ENCODE measurements around the gene PSPN.

The PSPN gene, protein sequence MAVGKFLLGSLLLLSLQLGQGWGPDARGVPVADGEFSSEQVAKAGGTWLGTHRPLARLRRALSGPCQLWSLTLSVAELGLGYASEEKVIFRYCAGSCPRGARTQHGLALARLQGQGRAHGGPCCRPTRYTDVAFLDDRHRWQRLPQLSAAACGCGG

DNA sequence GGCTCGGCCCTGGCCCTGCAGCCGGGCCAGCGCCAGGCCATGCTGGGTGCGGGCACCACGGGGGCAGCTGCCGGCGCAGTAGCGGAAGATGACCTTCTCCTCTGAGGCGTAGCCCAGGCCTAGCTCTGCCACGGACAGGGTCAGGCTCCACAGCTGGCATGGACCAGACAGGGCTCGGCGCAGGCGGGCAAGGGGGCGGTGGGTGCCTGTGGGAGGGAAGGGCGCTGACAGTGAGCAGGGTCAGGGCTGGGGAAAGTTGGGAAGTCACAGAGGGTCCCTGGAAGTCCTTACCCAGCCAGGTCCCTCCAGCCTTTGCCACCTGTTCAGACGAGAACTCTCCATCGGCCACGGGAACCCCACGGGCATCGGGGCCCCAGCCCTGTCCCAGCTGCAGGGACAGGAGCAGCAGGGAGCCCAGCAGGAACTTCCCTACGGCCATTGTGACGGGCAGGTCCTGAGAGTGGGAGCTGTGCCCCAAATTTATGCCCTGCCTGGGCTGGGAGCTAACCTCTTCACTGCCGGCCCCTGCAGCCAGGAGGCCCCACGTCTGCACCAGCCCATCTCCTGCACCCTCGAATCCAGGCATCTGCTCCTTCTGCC is at the start of gene PSPN:
PSPN (minus strand) TSS at position 523 of the 600 bp plus-strand sequence; CDS start at position 439, 84 bp downstream.
- no peak for DNase-seq

DNA sequence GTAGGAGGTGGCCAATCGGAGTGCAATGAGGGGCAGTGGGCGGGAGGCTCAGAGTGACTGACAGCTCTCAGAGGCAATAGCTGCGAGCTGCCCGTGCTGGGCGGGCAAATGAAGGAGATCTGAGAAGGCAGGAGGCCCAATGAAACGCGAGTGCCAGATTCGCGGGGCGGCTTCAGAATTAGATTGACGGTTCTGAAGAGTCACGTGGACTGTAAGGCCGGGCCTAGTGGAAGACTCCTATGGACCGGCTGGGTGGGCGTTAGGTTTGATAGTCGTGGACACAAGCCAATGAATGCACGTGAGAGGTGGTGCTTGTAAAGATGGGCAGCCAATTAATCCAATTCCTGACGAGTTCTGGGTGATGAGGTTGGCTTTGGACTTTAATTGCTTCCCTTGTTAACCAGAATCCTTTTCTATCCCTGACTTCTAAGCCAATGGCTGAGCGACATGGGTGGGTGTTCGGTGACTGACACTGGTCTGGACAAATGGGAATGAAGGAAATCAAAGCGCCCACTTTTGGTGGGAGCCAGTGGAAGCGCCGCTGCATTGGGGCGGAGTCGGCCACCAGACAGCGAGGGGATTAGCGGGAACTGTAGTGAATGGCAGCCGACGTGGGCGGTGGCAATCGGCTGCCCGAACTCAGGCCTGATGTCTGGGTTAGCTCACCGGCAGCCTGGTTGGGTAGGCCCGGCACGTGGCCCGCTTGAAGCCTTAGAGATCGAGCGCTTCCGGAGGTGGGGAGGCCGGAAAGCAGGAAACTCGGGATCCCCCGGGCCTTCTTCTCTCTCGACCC is 49.4 kb upstream of the PSPN start:
- peak; percentile 100 for DNase-seq

DNA sequence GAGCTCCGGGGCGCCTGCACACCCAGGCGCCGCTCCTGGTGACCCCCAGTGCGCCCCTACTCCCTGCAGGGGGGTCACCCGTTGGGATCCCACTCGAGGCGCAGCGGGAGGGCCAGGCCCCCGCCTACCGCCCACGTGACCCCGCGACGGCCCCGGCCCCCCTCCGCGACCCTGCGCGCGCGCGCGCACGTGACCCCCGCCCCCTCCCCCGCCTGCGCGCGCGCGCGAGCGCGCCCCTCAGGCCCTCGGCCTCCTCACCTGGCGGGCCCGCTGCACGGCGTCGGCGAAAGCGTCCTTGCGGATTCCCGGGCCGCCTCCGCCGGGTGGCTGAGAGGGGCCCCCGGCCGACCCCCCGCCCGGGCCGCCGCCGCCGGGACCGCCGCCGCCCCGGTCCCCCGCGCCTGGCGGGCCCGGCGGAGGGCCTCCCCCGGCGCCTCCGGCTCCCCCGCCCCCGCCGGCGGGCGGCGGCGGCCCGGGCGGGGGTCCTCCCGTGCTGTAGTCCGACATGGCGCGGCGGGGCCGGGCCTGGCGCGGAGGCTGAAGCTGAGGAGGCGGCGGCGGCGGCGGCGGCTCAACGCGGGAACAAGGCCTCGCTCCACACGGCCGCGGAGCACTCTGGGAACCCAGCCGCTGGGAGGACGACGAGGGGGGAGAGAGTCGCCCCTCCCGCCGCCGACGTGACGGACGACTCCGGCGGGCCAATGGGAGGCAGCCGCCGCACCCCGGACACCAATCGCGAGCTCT is 48.6 kb upstream of the PSPN start, which contains the start of gene KHSRP:
KHSRP (minus strand) TSS at position 617 of the 744 bp plus-strand sequence; CDS start at position 507, 110 bp downstream.
- DNase-seq: no peak

DNA sequence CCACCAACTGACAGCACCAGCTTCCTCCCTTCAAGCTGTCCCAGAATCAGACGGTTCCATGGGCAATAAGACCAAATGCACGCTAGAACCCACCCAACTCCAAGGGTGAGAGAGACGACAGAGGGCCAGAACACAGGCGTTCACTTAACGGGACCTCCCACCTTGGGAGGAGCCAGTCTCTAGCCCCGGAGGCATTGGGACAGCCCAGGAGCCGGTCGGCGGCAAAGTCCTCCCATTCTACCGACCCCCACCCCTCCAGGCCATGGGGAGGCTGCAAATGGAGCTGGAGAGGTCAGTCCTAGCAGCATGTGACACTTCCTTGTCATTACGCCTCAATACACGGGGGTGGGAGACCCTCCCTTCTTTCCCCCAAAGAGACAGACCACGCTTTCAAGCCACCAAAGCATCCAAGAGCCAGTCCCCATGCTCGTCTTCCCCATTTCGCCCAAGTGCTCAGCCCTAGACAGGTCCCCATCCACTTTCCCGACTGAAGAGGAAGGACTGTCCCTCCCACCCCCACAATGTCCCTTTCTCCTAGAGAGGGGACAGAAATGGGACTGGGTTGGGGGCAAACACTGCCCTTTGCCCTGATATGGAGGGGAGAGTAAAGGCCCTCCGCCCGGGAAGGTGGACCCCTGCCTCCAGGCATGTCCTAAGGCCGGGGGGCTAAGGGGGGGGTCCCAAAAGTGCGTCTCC is 47.9 kb upstream of the PSPN start:
- no peak for DNase-seq

DNA sequence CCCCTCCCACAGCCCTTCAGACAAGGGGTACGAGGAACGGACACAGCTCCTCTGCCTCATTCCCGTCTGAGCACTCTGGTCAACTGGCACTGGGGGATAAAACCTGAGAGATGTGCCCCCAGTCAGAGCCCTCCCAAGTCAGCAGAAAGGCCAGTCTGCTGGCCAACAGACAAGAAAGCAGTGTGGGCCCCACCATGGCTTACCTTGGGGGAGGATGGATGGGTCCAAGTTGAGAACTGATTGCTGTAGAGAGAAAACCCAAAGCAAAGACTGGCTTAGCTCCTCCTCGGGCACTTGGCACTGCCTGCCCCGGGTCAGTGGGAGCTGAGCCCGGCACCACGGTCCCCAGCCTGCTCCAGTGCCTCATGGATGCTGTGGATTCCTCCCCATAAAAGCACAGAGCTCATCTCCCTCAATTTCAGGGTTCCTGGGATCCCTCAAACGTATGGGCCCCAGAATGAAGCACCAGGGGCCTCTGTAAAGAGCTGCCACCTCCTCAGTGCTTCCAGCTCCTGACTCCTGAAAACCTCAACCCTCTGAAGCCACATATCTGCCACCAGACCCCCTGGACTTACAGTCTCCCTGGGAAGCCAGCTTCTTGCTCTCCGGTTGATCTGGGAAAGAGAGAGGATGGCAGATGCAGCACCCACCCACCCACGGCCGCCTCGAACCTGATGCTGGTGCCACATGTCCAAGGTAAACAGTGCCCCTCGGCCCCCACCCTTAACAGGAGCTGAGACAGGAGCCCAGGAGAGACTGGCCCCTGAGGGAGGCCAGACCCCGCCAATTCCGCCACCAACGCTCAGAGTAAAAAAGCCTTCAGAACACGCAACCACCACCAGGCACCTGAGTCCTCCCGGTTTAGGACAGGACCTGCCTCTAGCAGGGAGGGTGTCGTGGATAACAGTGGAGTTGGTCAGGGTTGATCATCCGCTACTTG is 45.6 kb upstream of the PSPN start:
- no peak for DNase-seq

DNA sequence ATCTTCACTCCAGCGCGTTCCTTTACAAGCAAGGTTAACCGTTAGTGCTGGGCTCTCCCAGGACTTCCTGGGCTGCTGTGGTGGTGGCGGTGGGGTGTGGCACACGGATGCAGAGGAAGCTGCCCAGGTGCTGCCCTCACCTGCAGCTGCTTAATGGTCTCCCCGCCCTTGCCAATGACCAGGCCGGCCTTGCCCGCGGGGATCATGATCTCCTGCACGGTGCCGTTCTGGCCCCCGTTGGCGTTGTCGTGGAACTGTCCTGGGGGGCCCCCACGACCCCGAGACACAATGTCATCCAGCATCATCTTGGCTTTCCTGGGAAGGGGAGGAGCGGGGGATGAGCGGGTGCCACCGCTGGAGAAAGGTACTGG is 42.8 kb upstream of the PSPN start:
- no peak for DNase-seq

DNA sequence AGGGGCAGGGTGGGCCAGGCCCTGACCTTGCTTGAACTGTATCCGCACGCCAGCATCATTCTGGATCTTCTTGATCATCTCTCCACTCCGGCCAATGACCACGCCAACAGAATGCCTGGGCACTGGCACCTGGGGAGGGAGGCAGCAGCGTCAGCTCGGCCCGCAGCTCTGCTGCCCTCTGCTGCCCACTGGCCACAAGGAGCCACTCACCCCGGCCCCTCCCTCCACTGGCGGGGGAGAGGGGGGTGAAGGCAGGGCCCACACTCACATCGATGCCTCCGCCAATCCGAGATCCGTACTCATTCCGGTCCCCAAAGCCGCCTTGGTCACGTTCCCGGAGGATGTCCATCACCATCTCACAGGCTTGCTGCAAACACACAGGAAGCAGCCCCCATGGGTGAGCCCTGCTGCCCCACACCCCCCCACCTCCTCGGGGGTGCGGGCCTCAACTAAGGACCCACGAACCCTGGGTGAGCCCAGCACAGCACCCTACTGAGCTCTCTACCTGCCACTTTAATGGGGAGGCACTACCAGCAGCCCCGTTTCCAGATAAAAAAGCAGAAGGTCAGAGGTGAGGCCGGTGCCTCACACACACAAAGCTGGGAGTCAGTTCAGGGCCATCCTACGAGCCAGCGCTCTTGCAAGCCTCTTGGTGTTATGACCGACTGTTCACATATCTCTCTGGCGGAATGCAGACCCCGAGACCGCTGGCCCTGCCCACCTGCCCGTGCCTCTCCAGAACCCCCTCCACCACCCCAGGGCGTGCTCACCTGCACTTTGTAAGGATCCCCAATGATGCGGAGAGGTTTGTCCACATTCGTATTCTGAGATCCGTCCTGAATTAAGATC is 42.2 kb upstream of the PSPN start:
- DNase-seq: peak in 1 of 2 experiments; percentile 15

DNA sequence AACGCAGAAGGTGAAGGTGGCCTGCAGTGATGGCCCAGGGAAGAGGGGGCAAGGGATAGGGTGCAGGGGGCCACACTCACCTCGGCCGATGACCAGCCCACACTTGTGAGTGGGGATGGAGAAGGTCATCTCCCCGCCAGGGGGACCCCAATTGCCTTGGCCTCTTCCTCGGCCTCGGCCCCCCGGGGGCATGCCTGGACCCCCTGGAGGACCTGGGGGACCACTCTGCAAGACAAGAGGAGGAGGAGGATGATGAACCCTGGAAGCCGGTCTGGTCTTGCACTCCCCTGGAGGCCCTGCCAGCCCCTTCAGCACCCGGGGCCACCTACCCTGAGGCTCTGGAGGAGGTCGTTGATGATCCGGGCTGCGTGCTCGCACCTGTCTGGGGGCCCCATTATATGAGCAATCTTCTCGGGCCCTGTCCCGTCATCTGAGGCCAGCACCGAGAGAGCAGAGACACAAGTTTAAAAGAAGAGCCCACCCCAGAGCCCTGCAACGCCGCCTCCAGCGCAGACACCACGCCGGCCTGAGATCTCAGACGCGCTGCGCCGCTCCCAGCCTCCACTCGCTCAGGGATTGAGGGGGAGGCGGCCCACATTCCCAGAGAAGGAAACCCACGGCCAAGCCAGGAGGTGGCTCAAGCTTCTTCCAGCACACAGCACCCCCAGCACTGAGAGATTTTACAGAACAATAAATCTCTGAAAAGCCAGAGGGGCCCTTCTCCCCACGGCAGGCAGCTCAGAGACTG is 41.1 kb upstream of the PSPN start:
- DNase-seq: no peak

DNA sequence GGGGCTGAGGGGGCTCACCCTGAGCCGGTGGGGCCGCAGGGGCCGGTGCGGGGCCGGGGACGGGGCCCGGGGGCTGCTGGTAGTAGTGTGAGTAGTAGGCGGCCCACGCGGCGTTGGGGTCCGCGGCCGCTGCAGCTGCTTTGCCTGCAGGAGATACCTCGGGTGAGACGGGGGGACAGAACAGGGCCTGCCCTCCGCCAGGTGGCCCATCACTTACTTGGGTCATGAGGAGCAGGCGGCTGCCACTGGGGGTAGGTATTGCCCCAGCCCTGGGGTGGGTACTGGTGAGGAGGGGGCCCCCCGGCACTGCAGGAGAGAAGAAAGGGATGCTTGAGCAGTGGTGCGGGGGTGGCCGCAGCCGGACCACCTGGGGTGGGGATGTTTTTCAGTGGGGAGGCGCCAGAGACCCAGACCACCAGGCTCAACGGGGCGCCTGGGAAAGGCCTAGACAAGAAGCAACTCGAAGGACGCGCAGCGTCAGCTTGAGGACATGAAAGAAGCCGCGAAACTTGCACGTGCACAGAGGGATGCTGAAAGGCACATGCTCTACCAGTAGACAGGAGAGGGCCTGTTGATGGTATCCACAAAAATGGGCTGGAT is 40.0 kb upstream of the PSPN start:
- DNase-seq: no peak

DNA sequence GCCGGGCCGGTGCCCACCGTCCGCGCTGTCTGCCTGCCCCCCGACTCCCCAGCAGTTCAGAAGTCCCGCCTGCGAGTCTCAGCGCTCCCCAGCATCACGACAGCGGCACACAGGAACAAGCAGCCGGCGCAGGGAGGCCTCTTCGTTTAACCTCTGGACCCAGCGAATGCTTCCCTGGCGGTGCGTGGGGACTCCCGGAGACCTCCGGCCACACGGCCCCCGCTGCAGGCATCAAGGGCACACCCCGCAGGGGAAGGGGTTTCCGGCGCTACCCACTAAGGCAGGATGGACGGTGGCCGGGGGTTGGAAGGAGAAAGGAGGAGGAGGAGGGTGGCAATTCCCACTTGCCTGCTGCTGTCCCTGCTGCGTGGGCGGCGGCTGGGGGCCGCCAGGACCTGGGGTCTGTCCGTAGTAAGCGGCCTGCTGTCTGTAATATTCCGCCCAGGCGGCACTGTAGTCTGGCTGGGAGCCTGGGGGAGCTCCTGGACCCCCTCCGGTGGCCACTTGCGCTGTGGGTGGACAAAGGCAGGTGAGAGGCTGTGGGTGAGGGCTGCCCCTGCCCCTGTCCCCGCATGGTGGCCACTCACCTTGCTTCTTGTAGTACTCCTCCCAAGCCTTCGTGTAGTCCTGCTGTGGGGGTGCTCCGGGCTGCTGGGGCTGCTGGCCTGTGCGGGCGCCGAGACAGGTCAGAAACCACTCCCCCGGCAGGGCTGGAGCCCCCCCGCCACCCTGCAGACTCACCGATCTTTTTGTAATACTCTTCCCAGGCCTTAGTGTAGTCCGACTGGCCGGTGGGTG is 39.3 kb upstream of the PSPN start:
- DNase-seq: no peak

DNA sequence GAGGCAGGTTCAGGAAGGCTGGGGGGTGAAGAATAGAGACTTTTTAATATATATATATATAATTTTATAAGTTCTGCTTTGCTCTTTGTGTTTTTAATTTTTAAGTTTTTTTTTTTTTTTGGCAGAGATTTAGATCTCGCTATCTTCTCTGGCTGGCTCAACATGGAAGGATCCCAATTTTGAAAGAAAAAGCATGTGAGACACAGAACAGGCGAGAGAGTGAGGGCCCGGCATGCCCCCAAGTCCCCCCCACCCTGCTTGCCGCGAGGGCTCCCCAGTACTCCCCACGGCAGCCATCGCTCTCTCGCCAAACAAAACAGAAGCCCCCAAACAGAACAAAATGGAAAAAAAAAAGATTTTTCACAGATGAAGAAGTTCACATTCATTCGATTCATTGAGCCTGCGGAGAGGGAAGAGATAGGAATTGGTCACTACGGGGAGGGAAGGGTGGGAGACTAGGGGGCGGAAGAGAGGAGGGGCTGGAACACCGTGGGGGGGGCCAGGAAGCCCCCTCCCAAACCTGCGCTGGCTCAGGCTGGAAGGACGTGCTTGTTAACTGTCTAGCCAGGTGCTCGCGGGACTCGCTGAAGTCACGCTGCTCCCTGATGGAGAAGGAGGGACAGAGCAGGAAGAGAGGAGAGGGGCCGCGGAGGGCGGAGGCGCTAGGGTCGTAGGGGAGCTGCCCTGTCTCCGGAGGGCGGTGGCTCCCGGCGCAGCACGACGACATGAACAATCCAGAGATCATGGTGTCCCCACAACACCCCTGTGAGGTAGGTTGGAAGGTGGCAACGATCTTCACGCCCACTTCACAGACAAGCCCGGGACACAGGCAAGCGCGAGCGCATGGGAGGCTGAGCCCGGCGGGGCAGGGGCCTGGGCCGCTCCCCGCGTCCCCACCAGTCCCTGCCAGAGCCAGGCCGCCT is 38.2 kb upstream of the PSPN start:
- no peak for DNase-seq

DNA sequence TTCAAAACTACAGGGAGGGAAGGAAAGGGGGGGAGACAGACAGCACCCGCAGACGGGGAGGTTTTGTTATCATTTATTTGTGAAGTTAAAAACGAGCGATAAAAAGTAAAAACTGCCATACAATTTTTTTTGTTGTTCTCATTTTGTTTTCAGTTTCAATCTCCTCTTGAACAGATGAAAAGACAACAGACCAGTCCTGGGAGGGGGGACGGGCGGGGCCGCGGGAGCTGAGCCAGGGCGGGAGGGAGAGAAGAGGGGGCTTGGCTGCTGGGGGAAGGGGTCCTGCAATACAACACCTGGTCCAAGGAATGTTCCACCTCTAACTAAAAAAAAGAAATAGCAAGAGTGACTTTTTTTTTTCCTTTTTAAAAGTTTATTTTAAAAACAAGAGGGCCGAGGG is 37.6 kb upstream of the PSPN start:
- DNase-seq: no peak

DNA sequence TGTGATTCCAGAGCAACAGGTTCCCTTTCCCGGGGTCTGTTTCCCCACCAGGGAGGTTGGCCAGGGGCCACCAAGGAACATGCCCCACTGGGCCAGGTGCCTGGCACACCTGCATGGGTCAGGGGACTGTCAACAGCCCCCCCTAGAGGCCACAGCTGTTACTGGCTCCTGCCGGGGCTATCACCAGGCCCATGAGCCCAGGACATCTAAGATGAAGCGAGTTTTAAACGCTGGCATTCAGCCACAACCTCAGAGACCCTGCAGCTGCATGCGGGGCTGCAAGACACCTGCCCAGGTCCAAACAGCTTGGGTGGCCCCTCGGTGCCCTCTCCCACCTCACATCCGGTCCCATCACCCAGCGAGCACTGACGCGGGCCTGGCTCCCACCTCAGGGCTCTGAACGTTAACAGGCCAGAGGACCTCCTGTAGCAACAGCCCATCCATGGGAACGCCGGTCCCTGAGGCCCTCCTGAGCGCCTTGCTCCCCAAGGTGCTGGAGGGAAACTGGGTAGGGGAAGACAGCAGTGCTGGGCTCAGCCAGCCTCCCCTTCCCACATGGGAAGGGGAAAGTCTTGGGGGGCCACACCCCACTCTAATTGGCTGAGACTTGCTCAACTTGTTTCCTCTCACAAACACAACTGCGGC is 36.8 kb upstream of the PSPN start:
- no peak for DNase-seq

DNA sequence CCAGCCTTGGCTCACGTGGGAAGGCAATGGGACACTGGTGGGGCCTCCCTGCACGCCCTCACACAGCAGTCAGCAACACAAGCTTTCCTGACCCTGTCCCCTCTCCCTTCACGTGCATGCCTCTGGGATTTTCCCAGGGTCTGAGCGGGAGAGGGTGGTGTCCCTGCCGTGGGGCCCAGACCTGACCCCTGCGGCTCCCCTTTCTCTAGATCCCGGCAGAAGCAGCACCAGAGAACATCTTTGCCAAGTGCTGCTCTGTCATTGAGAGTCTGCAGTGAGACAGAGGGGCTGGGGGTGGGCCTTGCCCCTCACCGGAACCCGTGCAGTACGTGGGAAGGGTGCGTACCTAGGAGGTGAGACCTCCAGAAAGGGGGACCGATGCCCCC is 36.3 kb upstream of the PSPN start:
- no peak for DNase-seq

DNA sequence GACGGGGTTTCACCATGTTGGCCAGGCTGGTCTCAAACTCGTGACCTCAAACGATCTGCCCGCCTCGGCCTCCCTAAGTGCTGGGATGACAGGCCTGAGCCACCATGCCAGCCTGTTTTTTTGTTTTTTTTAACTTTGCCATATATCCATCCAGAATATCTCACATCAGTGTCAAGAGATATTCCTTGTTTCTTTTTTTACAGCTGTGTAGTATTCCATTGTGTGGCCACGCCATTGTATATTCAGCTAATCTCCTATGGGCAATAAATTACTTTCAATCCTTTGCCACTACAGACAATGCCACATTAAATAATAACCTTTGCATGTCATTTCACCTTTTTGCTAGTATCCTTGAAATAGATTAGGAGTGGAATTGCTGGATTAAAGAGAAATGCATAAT is 33.6 kb upstream of the PSPN start:
- DNase-seq: no peak

DNA sequence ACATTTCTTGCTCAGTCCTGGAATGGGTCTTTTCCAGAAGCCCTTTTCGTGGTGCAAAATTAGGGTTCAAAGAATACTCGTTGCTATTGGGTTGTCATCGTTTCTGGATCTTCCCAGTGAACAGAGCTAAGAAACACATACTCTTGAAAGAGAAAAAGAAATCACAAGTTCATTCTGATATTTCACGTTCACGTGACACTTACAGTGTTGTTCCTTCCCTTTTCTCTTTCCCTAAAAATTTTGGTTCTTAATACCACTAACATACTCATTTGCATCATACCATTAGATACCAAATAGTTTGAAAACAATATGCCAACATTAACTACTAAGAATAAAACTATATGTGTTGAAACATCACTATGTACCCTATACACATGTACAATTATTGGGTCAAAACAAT is 30.7 kb upstream of the PSPN start:
- no peak for DNase-seq
